ENCODE results near the gene KRTAP5-1. TPM values are rescaled to one million over a fixed set of nuclear protein-coding genes. Genes with fewer than 3 reads are reported as not detected.

The KRTAP5-1 gene
- total RNA-seq, 2 experiments from 2014 or later = not detected

GRCh38 chr11:1553808-1554594, 31.1 kb downstream of the KRTAP5-1 start:
- no peak for DNase-seq
- ATAC-seq = no peak
- Mint-ChIP-seq H3K27ac (no peak overlapping the region), H3K27me3 (peaks cover 5% of the 10 kb centered on the region), H3K36me3 (ENCODE audit: low read depth) (peaks cover 2% of the 10 kb centered on the region), H3K9me3 (no peaks in the 10 kb centered on the region), H3K4me1 (ENCODE audit: low read depth) (no peaks in the 10 kb centered on the region), H3K4me3 (no peak overlapping the region)
- ChIA-PET POLR2A (interaction anchor here (1.7 kb wide), 1 partner anchor 19 kb away, joined by 5 read pairs; no protein-coding TSS in a partner anchor), CTCF (interaction anchor here (2.4 to 2.8 kb wide), 2 partner anchors 7 to 21 kb away, joined by 9 to 13 read pairs; no protein-coding TSS in a partner anchor)
- intact Hi-C loops (cut with micrococcal nuclease) = no loop called here
- no peak for TF ChIP-seq CTCF (IDR thresholded peaks at IDR 0.05)

GRCh38 chr11:1549338-1550330, 35.4 kb downstream of the KRTAP5-1 start:
- no peak overlapping the region for H3K4me3 Mint-ChIP-seq
- no peak overlapping the region for H3K27ac Mint-ChIP-seq
- no peaks in the 10 kb centered on the region for H3K36me3 Mint-ChIP-seq (ENCODE audit: low read depth)
- TF ChIP-seq CTCF (IDR thresholded peaks at IDR 0.05) = no peak
- H3K9me3 Mint-ChIP-seq = no peaks in the 10 kb centered on the region
- DNase-seq (no peak), ATAC-seq (no peak)
- H3K27me3 Mint-ChIP-seq = peaks cover 26% of the 10 kb centered on the region
- intact Hi-C loops (cut with micrococcal nuclease) = no loop called here
- CTCF ChIA-PET = interaction anchor here (1.2 to 7.3 kb wide), 4 partner anchors 10 to 45 kb away, joined by 3 to 170 read pairs (median 4); no protein-coding TSS in a partner anchor
- POLR2A ChIA-PET = interaction anchor here (1.1 kb wide), 1 partner anchor 25 kb away, joined by 4 read pairs; no protein-coding TSS in a partner anchor
- no peaks in the 10 kb centered on the region for H3K4me1 Mint-ChIP-seq (ENCODE audit: low read depth)

- no peaks in the 10 kb centered on the region for H3K9me3 Mint-ChIP-seq
- no peaks in the 10 kb centered on the region for H3K4me1 Mint-ChIP-seq (ENCODE audit: low read depth)
- no peak overlapping the region for H3K4me3 Mint-ChIP-seq
- ChIA-PET POLR2A (interaction anchor here (2.7 kb wide), 1 partner anchor 26 kb away, joined by 11 read pairs; no protein-coding TSS in a partner anchor), CTCF (interaction anchor here (1.3 to 7.3 kb wide), 2 partner anchors 11 to 26 kb away, joined by 3 to 170 read pairs; no protein-coding TSS in a partner anchor)
- H3K36me3 Mint-ChIP-seq (ENCODE audit: low read depth) = no peaks in the 10 kb centered on the region
- ATAC-seq = no peak
- no peak for DNase-seq
- intact Hi-C loops (cut with micrococcal nuclease) = no loop called here
- H3K27me3 Mint-ChIP-seq = peaks cover 23% of the 10 kb centered on the region
- no peak overlapping the region for H3K27ac Mint-ChIP-seq
- TF ChIP-seq CTCF (IDR thresholded peaks at IDR 0.05) = no peak
Observed at GRCh38 chr11:1548221-1549070, 36.6 kb downstream of the KRTAP5-1 start.

GRCh38 chr11:1547467-1548098, 37.5 kb downstream of the KRTAP5-1 start:
- TF ChIP-seq CTCF (IDR thresholded peaks at IDR 0.05) = no peak
- H3K4me3 Mint-ChIP-seq = no peak overlapping the region
- ChIA-PET POLR2A (interaction anchor here (2.7 kb wide), 1 partner anchor 27 kb away, joined by 11 read pairs; no protein-coding TSS in a partner anchor), CTCF (interaction anchor here (0.7 to 7.3 kb wide), 9 partner anchors 11 to 103 kb away, joined by 3 to 170 read pairs (median 9); no protein-coding TSS in a partner anchor)
- no peaks in the 10 kb centered on the region for H3K4me1 Mint-ChIP-seq (ENCODE audit: low read depth)
- H3K27ac Mint-ChIP-seq = no peak overlapping the region
- no peaks in the 10 kb centered on the region for H3K36me3 Mint-ChIP-seq (ENCODE audit: low read depth)
- peak; percentile 17 for ATAC-seq
- no peaks in the 10 kb centered on the region for H3K9me3 Mint-ChIP-seq
- no peak for DNase-seq
- H3K27me3 Mint-ChIP-seq = peaks cover 22% of the 10 kb centered on the region
- intact Hi-C loops (cut with micrococcal nuclease) = no loop called here

Measured in activated CD8-positive, alpha-beta T cell treated with anti-CD3 and anti-CD28 coated beads for 36 hours (primary cell).